Kidney epithelial cell (primary cell): Measurements from ENCODE around the gene TTC9C. TPM values are rescaled to one million over a fixed set of nuclear protein-coding genes. Genes with fewer than 3 reads are reported as not detected.
"Not testable (repeated sequence)": the region's sequence is repeated elsewhere in the genome, so short reads cannot be mapped to it uniquely, and the experiment has no call there.

Experiments used
- DNase-seq: peaks from one replicate; pipeline ENCODE4 v3.0.0-alpha.2; 2010; ENCODE audit warnings: low read depth
- H3K27me3 ChIP-seq: 2 replicates; pipeline ENCODE4 v1.6.0; 2011; ENCODE audit warnings: low read length; ENCODE audit not compliant: control insufficient read depth, insufficient read depth
- H3K36me3 ChIP-seq: 2 replicates; pipeline ENCODE4 v1.5.1; 2011; ENCODE audit warnings: low read length; ENCODE audit not compliant: control insufficient read depth, insufficient read depth
- H3K4me3 ChIP-seq: 2 replicates; pipeline ENCODE4 v1.5.1; 2011; ENCODE audit warnings: low read depth, mild to moderate bottlenecking, control low read depth, low read length
- CTCF ChIP-seq: IDR thresholded peaks from 2 replicates; pipeline ENCODE4 v1.5.1; 2011; ENCODE audit warnings: mild to moderate bottlenecking, moderate library complexity, low read length, control low read depth, inconsistent platforms; ENCODE audit not compliant: insufficient read depth, poor library complexity, severe bottlenecking
- total RNA-seq: library from RNA; depleted of rRNA; stranded (reverse); fragments of >200 nt; gene quantifications from 2 replicates; pipeline ENCODE4 v1.2.3, GENCODE V29; 2015

Gene TTC9C
- total RNA-seq, 1 donor from 2014 or later = 37.5 TPM

- Histone ChIP-seq H3K36me3 (peaks cover 1% of the 10 kb centered on the region), H3K27me3 (no peaks in the 10 kb centered on the region), H3K4me3 (no peak overlapping the region)
- DNase-seq = no peak
- no peak for TF ChIP-seq CTCF
Measured at GRCh38 chr11:62732830-62733229, 4.5 kb downstream of the TTC9C start.

- no peak overlapping the region for H3K4me3 ChIP-seq
- DNase-seq = no peak
- H3K36me3 ChIP-seq = peaks cover 1% of the 10 kb centered on the region
- no peak for TF ChIP-seq CTCF
- H3K27me3 ChIP-seq = no peaks in the 10 kb centered on the region
Measured at GRCh38 chr11:62737196-62737595, 8.9 kb downstream of the TTC9C start.

- no peak for TF ChIP-seq CTCF
- H3K36me3 ChIP-seq = no peaks in the 10 kb centered on the region
- H3K27me3 ChIP-seq = no peaks in the 10 kb centered on the region
- no peak for DNase-seq
- no peak overlapping the region for H3K4me3 ChIP-seq
Measured at GRCh38 chr11:62747475-62748160, 19.3 kb downstream of the TTC9C start.

GRCh38 chr11:62749931-62750330 is 21.6 kb downstream of the TTC9C start:
- not testable (repeated sequence) for H3K36me3 ChIP-seq, H3K27me3 ChIP-seq, H3K4me3 ChIP-seq, DNase-seq

GRCh38 chr11:62752177-62752785 is 24.0 kb downstream of the TTC9C start:
- no peak for DNase-seq
- Histone ChIP-seq H3K4me3 (no peak overlapping the region), H3K27me3 (no peaks in the 10 kb centered on the region), H3K36me3 (no peaks in the 10 kb centered on the region)
- TF ChIP-seq CTCF = no peak

GRCh38 chr11:62752994-62753735 is 24.9 kb downstream of the TTC9C start:
- no peak for DNase-seq
- TF ChIP-seq CTCF = no peak
- H3K27me3 ChIP-seq = no peaks in the 10 kb centered on the region
- H3K4me3 ChIP-seq = peak overlapping the region; percentile 67
- H3K36me3 ChIP-seq = no peaks in the 10 kb centered on the region
